EH (cell line): ENCODE measurements around the gene TLR9.

Experiments used
- DNase-seq: peaks from one replicate; pipeline ENCODE4 v3.0.0-alpha.2; 2015; ENCODE audit warnings: low read depth

The TLR9 gene

GRCh38 chr3:52231502-52232278 lies 6.2 kb upstream of the TLR9 start:
- DNase-seq, result peak; percentile 63

GRCh38 chr3:52230889-52231499 lies 5.5 kb upstream of the TLR9 start:
- no peak for DNase-seq

- no peak for DNase-seq
These were observed 5.0 kb upstream of the TLR9 start for GRCh38 chr3:52230461-52230860.

GRCh38 chr3:52229656-52230055 lies 4.2 kb upstream of the TLR9 start:
- no peak for DNase-seq

GRCh38 chr3:52228751-52229291 lies 3.4 kb upstream of the TLR9 start:
- no peak for DNase-seq

- DNase-seq, result no peak
These were observed 2.8 kb upstream of the TLR9 start for GRCh38 chr3:52228266-52228665.

- DNase-seq, result no peak
These were observed 2.3 kb upstream of the TLR9 start for GRCh38 chr3:52227766-52228165.

GRCh38 chr3:52227117-52227516 lies 1.7 kb upstream of the TLR9 start:
- DNase-seq, result no peak

- DNase-seq, result no peak
These were observed 878 bp upstream of the TLR9 start for GRCh38 chr3:52226229-52226817.

- no peak for DNase-seq
These were observed 1.7 kb downstream of the TLR9 start for GRCh38 chr3:52223449-52224408.

- DNase-seq, result no peak
These were observed 2.9 kb downstream of the TLR9 start for GRCh38 chr3:52222319-52223221.

- no peak for DNase-seq
These were observed 3.7 kb downstream of the TLR9 start for GRCh38 chr3:52221563-52222318.

- DNase-seq, result no peak
These were observed 4.3 kb downstream of the TLR9 start for GRCh38 chr3:52221141-52221562.

- DNase-seq, result peak; percentile 77
These were observed 4.9 kb downstream of the TLR9 start for GRCh38 chr3:52220380-52221026.

GRCh38 chr3:52218937-52219650 lies 6.4 kb downstream of the TLR9 start:
- DNase-seq, result no peak

GRCh38 chr3:52218454-52218853 lies 7.0 kb downstream of the TLR9 start:
- DNase-seq, result no peak

- DNase-seq, result no peak
These were observed 7.4 kb downstream of the TLR9 start for GRCh38 chr3:52218026-52218425.

GRCh38 chr3:52217409-52217805 lies 8.0 kb downstream of the TLR9 start:
- no peak for DNase-seq
